Suppressor macrophage treated with lipopolysaccharide for 1 hour (primary cell): ENCODE measurements around the gene AQP3.
"Not testable (repeated sequence)": the region's sequence is repeated elsewhere in the genome, so short reads cannot be mapped to it uniquely, and the experiment has no call there.

Source experiments
- DNase-seq, 3 donors: peaks; one replicate each; pipeline ENCODE4 v3.0.0-alpha.2; 2020 to 2022

The AQP3 gene

GRCh38 chr9:33408087-33408486, 39.3 kb downstream of the AQP3 start:
- DNase-seq = no peak

- DNase-seq = no peak
Measured at GRCh38 chr9:33407061-33407460, 40.3 kb downstream of the AQP3 start.

GRCh38 chr9:33404788-33405362, 42.5 kb downstream of the AQP3 start:
- peak in 2 of 3 donors; percentile 11 to 24 for DNase-seq

- DNase-seq = no peak
Measured at GRCh38 chr9:33403941-33404787, 43.2 kb downstream of the AQP3 start.

- not testable (repeated sequence) for DNase-seq
Measured at GRCh38 chr9:33402371-33402770, 45.0 kb downstream of the AQP3 start, which contains the start of gene AQP7. Gene AQP7, minus strand, starts transcription at chr9:33402568. Its CDS starts 1,306 bp downstream, at chr9:33401262.

- not testable (repeated sequence) for DNase-seq
Measured at GRCh38 chr9:33401809-33402208, 45.6 kb downstream of the AQP3 start.

- DNase-seq = not testable (repeated sequence)
Measured at GRCh38 chr9:33399047-33399446, 48.3 kb downstream of the AQP3 start.

- peak in 2 of 3 donors; percentile 36 to 39 for DNase-seq
Measured at GRCh38 chr9:33397801-33398200, 49.6 kb downstream of the AQP3 start.

GRCh38 chr9:33395159-33395879, 52.1 kb downstream of the AQP3 start:
- not testable (repeated sequence) for DNase-seq

- DNase-seq = not testable (repeated sequence)
Measured at GRCh38 chr9:33393986-33394385, 53.4 kb downstream of the AQP3 start.

- DNase-seq = no peak
Measured at GRCh38 chr9:33393581-33393980, 53.8 kb downstream of the AQP3 start.

- DNase-seq = not testable (repeated sequence)
Measured at GRCh38 chr9:33392591-33393021, 54.8 kb downstream of the AQP3 start.
